GM23338 (cell line): ENCODE data around the gene MCC. TPM values are rescaled to one million over a fixed set of nuclear protein-coding genes. Genes with fewer than 3 reads are reported as not detected.

Source experiments
- ATAC-seq: fragments of 200-7000 bp; cut with Tn5 transposase; 3 replicates; pipeline ENCODE4 v1.9.1; 2020
- DNase-seq: peaks from one replicate; pipeline ENCODE4 v3.0.0-alpha.2; 2015; ENCODE audit warnings: low spot score
- H2AFZ ChIP-seq: fragments of 200-600 bp; sonication (generic); 2 replicates; pipeline ENCODE4 v1.8.0; 2016; ENCODE audit warnings: antibody characterized with exemption, mild to moderate bottlenecking, moderate library complexity
- H3F3A ChIP-seq: fragments of 200-600 bp; sonication (generic); replicated peaks from 2 replicates; pipeline ENCODE4 v1.8.0; 2017; ENCODE audit warnings: antibody characterized with exemption, mixed run types, low read depth
- H3K27ac ChIP-seq: fragments of 200-600 bp; sonication (generic); 2 replicates; pipeline ENCODE4 v1.6.1; 2016; ENCODE audit warnings: low read depth
- H3K27me3 ChIP-seq: fragments of 200-600 bp; sonication (generic); 2 replicates; pipeline ENCODE4 v1.8.0; 2016; ENCODE audit warnings: mild to moderate bottlenecking, mixed run types, moderate library complexity; ENCODE audit not compliant: insufficient read depth
- H3K36me3 ChIP-seq: fragments of 200-600 bp; sonication (generic); 2 replicates; pipeline ENCODE4 v1.8.0; 2016; ENCODE audit warnings: mild to moderate bottlenecking; ENCODE audit not compliant: insufficient read depth
- H3K4me1 ChIP-seq: fragments of 200-600 bp; sonication (generic); 2 replicates; pipeline ENCODE4 v1.8.0; 2016; ENCODE audit warnings: mild to moderate bottlenecking, moderate library complexity; ENCODE audit not compliant: insufficient read depth
- H3K4me2 ChIP-seq: fragments of 200-600 bp; sonication (generic); 2 replicates; pipeline ENCODE4 v1.7.1; 2017; ENCODE audit warnings: mixed run types
- H3K4me3 ChIP-seq: fragments of 200-600 bp; sonication (generic); 2 replicates; pipeline ENCODE4 v1.6.1; 2016; ENCODE audit warnings: mixed run types
- H3K79me2 ChIP-seq: fragments of 200-600 bp; sonication (generic); replicated peaks from 2 replicates; pipeline ENCODE4 v1.8.0; 2017; ENCODE audit warnings: mild to moderate bottlenecking; ENCODE audit not compliant: insufficient read depth
- H3K9me2 ChIP-seq: fragments of 200-600 bp; sonication (generic); 2 replicates; pipeline ENCODE4 v1.8.0; 2017; ENCODE audit not compliant: insufficient read depth
- H4K20me1 ChIP-seq: fragments of 200-600 bp; sonication (generic); replicated peaks from 2 replicates; pipeline ENCODE4 v1.8.0; 2017; ENCODE audit warnings: mild to moderate bottlenecking; ENCODE audit not compliant: insufficient read depth
- H3K27ac Mint-ChIP-seq: 2 replicates; pipeline ENCODE4 v1.8.0; 2020; ENCODE audit warnings: inconsistent platforms, mild to moderate bottlenecking, moderate library complexity, mixed read lengths
- H3K27me3 Mint-ChIP-seq: 3 replicates; pipeline ENCODE4 v1.8.0; 2022; ENCODE audit warnings: low read depth, mild to moderate bottlenecking, moderate library complexity, mixed read lengths, inconsistent platforms; ENCODE audit not compliant: insufficient read depth, poor library complexity
- H3K36me3 Mint-ChIP-seq: 3 replicates; pipeline ENCODE4 v1.8.0; 2021; ENCODE audit warnings: low read depth, mild to moderate bottlenecking, inconsistent platforms, moderate library complexity, mixed read lengths
- H3K4me1 Mint-ChIP-seq: 3 replicates; pipeline ENCODE4 v1.8.0; 2020; ENCODE audit warnings: mild to moderate bottlenecking, inconsistent platforms, mixed read lengths
- H3K4me3 Mint-ChIP-seq: 3 replicates; pipeline ENCODE4 v1.8.0; 2021; ENCODE audit warnings: moderate library complexity, mild to moderate bottlenecking, inconsistent platforms, mixed read lengths
- H3K9me3 Mint-ChIP-seq: 3 replicates; pipeline ENCODE4 v1.8.0; 2020; ENCODE audit warnings: moderate library complexity, mild to moderate bottlenecking, inconsistent platforms, mixed read lengths
- CREB1 ChIP-seq: fragments of 250-450 bp; sonication (Bioruptor Pico); IDR thresholded peaks from 2 replicates; pipeline ENCODE4 v1.5.0; 2020; ENCODE audit warnings: low read depth, mild to moderate bottlenecking, moderate library complexity
- CTCF ChIP-seq, 2 experiments: fragments of 200-600 bp in 1 of 2; sonication (generic) in 1 of 2; conservative IDR thresholded peaks; 2 replicates each; pipeline versions ENCODE4 v1.5.1 to v1.6.1; 2016 to 2017; ENCODE audit warnings: antibody characterized with exemption in 2 of 2, low read depth in 2 of 2, mild to moderate bottlenecking in 2 of 2, moderate library complexity in 1 of 2
- ETS1 ChIP-seq: IDR thresholded peaks from 2 replicates; pipeline ENCODE4 v1.6.1; 2016; ENCODE audit warnings: antibody characterized with exemption
- EZH2 ChIP-seq: fragments of 200-600 bp; sonication (generic); IDR thresholded peaks from one replicate; pipeline ENCODE4 v1.8.0; 2017; ENCODE audit warnings: antibody characterized with exemption, mild to moderate bottlenecking, low read depth; ENCODE audit not compliant: unreplicated experiment
- NANOG ChIP-seq: IDR thresholded peaks from 2 replicates; pipeline ENCODE4 v1.6.1; 2016; ENCODE audit warnings: antibody characterized with exemption, borderline replicate concordance
- POLR2AphosphoS5 ChIP-seq: IDR thresholded peaks from 2 replicates; pipeline ENCODE4 v1.6.1; 2016; ENCODE audit warnings: antibody characterized with exemption, low read depth
- REST ChIP-seq: IDR thresholded peaks from one replicate; pipeline ENCODE4 v1.6.1; 2018; ENCODE audit warnings: antibody characterized with exemption; ENCODE audit not compliant: unreplicated experiment
- ZNF114 ChIP-seq: fragments of 250-450 bp; sonication (Bioruptor Pico); IDR thresholded peaks from 2 replicates; pipeline ENCODE4 v1.5.0; 2020; ENCODE audit warnings: mild to moderate bottlenecking, moderate library complexity
- ZNF331 ChIP-seq: fragments of 250-450 bp; sonication (Bioruptor Pico); IDR thresholded peaks from 2 replicates; pipeline ENCODE4 v1.5.0; 2020; ENCODE audit warnings: low read depth, mild to moderate bottlenecking, moderate library complexity
- ZNF462 ChIP-seq: fragments of 250-450 bp; sonication (Bioruptor Pico); IDR thresholded peaks from 2 replicates; pipeline ENCODE4 v1.5.0; 2020; ENCODE audit warnings: mild to moderate bottlenecking, moderate library complexity
- polyA plus RNA-seq: library from polyadenylated mRNA; unstranded; fragments of >200 nt; fragmentation: Nextera tagmentation; extraction: Ambion mirVana; gene quantifications from 2 replicates; pipeline ENCODE4 v1.2.1, GENCODE V29; 2016
- total RNA-seq: library from RNA; depleted of rRNA; stranded (reverse); fragments of >200 nt; shearing (Covaris generic); gene quantifications from 2 replicates; pipeline ENCODE4 v1.2.3, GENCODE V29; 2014

The MCC gene
- total and polyA plus RNA-seq, 2 experiments from 2014 or later, result 3.8 to 10.1 TPM

GRCh38 chr5:112986224-112986623, 502.0 kb downstream of the MCC start:
- TF ChIP-seq ETS1 (no peak), ZNF462 (CRISPR knock-in tag) (no peak), ZNF114 (CRISPR knock-in tag) (no peak), REST (no peak), POLR2AphosphoS5 (no peak), ZNF331 (no peak), CREB1 (CRISPR knock-in tag) (no peak), EZH2 (no peak), NANOG (no peak), CTCF (conservative IDR thresholded peaks at IDR 0.05; ENCODE audit: low read depth in 2 of 2) (no peak)
- no peak overlapping the region for H3K27ac Mint-ChIP-seq
- DNase-seq, result peak; percentile 24
- H4K20me1 ChIP-seq, result peaks cover 43% of the 10 kb centered on the region
- H3K9me2 ChIP-seq, result no peaks in the 10 kb centered on the region
- H2AFZ ChIP-seq, result no peak overlapping the region
- H3K27ac ChIP-seq, result no peak overlapping the region
- peaks cover 99% of the 10 kb centered on the region for H3K79me2 ChIP-seq
- H3K4me3 ChIP-seq, result no peak overlapping the region
- no peak; the same call in 2 of the 3 replicates for ATAC-seq
- no peaks in the 10 kb centered on the region for H3K27me3 ChIP-seq
- H3K4me2 ChIP-seq, result no peak overlapping the region
- no peak overlapping the region for H3K4me3 Mint-ChIP-seq
- peaks cover 44% of the 10 kb centered on the region for H3K4me1 Mint-ChIP-seq
- peaks cover 30% of the 10 kb centered on the region; the same call in 2 of the 3 replicates for H3K36me3 Mint-ChIP-seq
- H3K36me3 ChIP-seq, result 0 out of 2 replicates have a peak, but pooled peaks cover 3% of the 10 kb centered on the region
- peaks cover 2% of the 10 kb centered on the region for H3K27me3 Mint-ChIP-seq
- no peaks in the 10 kb centered on the region for H3F3A ChIP-seq
- H3K9me3 Mint-ChIP-seq, result no peaks in the 10 kb centered on the region
- H3K4me1 ChIP-seq, result peaks cover 33% of the 10 kb centered on the region
